HepG2 (cell line): ENCODE results near the gene MRPL50. TPM values are rescaled to one million over a fixed set of nuclear protein-coding genes. Genes with fewer than 3 reads are reported as not detected.

ENCODE experiments used
- FOXP1 ChIP-seq, 2 experiments: fragments of 450-650 bp in 1 of 2; IDR thresholded peaks; 2 replicates each; pipeline ENCODE4 v1.6.1; 2017 to 2018; ENCODE audit warnings: antibody characterized with exemption in 1 of 2
- KIAA2018 ChIP-seq: sonication (generic); formaldehyde crosslinking; IDR thresholded peaks from 2 replicates; pipeline ENCODE4 v1.5.0; 2020; ENCODE audit warnings: mild to moderate bottlenecking, missing genetic modification reagents, borderline replicate concordance
- NFRKB ChIP-seq: fragments of 450-650 bp; IDR thresholded peaks from 2 replicates; pipeline ENCODE4 v1.6.1; 2017
- PPARG ChIP-seq: conservative IDR thresholded peaks from 2 replicates; pipeline ENCODE4 v1.6.1; 2016; ENCODE audit warnings: missing biosample characterization, missing genetic modification reagents
- REPIN1 ChIP-seq: sonication (generic); formaldehyde crosslinking; IDR thresholded peaks from 2 replicates; pipeline ENCODE4 v1.8.0; 2022; ENCODE audit warnings: missing genetic modification reagents, low read depth, mild to moderate bottlenecking, borderline replicate concordance
- SP4 ChIP-seq: sonication (generic); formaldehyde crosslinking; IDR thresholded peaks from 2 replicates; pipeline ENCODE4 v1.8.1; 2023; ENCODE audit warnings: mild to moderate bottlenecking, missing genetic modification reagents
- TFE3 ChIP-seq: IDR thresholded peaks from 2 replicates; pipeline ENCODE4 v1.6.1; 2016
- TIGD3 ChIP-seq: sonication (generic); formaldehyde crosslinking; IDR thresholded peaks from 2 replicates; pipeline ENCODE4 v1.5.1; 2020; ENCODE audit warnings: mild to moderate bottlenecking, missing genetic modification reagents, borderline replicate concordance
- ZNF121 ChIP-seq: sonication (generic); formaldehyde crosslinking; IDR thresholded peaks from 2 replicates; pipeline ENCODE4 v1.5.0; 2020; ENCODE audit warnings: mild to moderate bottlenecking, missing genetic modification reagents
- ZNF468 ChIP-seq: sonication (generic); formaldehyde crosslinking; IDR thresholded peaks from 2 replicates; pipeline ENCODE4 v1.8.0; 2022; ENCODE audit warnings: mild to moderate bottlenecking, moderate library complexity, missing genetic modification reagents
- ZNF572 ChIP-seq: sonication (generic); formaldehyde crosslinking; IDR thresholded peaks from 2 replicates; pipeline ENCODE4 v1.5.1; 2020; ENCODE audit warnings: mild to moderate bottlenecking, missing genetic modification reagents
- ZNF770 ChIP-seq: sonication (generic); formaldehyde crosslinking; IDR thresholded peaks from 2 replicates; pipeline ENCODE4 v1.5.0; 2020; ENCODE audit warnings: mild to moderate bottlenecking, missing genetic modification reagents
- polyA plus RNA-seq, 8 experiments: library from polyadenylated mRNA; depleted of rRNA in 3 of 8; stranded (reverse) in 7 of 8; unstranded in 1 of 8; fragments of >200 nt; fragmentation: Illumina TruSeq in 4 of 8; extraction: Trizol in 4 of 8; gene quantifications; 2 replicates each; pipeline versions ENCODE4 v1.2.1 to v1.2.3, GENCODE V29; 2011 to 2016; ENCODE audit warnings: low read depth in 4 of 8, missing spikeins in 1 of 8, mixed read lengths in 1 of 8; ENCODE audit not compliant: insufficient read depth in 1 of 8
- total RNA-seq, 5 experiments: library from RNA; depleted of rRNA; stranded (reverse); fragments of >200 nt; fragmentation: Illumina TruSeq; extraction: Trizol; gene quantifications; 2 replicates each; pipeline ENCODE4 v1.2.3, GENCODE V29; 2016; ENCODE audit warnings: low read depth in 1 of 5
- TF ChIP-seq, protein P1 (sequence below): IDR thresholded peaks from 2 replicates; pipeline ENCODE4 v1.6.1; 2016; ENCODE audit warnings: low read depth, control low read depth

Gene MRPL50
- total and polyA plus RNA-seq, 2 of the 13 experiments (the other 11 are each of a cell fraction or from before 2014, with no cell fraction given): 37.1 to 70.0 TPM

GRCh38 chr9:101398068-101398929, at the start of gene MRPL50, which contains the start of gene ZNF189 (continued):
- TF ChIP-seq KIAA2018 (CRISPR knock-in tag) (no peak), TIGD3 (CRISPR knock-in tag) (no peak), ZNF121 (CRISPR knock-in tag) (no peak), REPIN1 (peak; percentile 87), ZNF468 (CRISPR knock-in tag) (no peak), PPARG (CRISPR knock-in tag) (peak; percentile 70), NFRKB (peak; percentile 84; the same call in 1 of the 2 replicates), TFE3 (peak; percentile 66), FOXP1 (IDR thresholded peaks at IDR 0.05) (no peak), FOXP1 (CRISPR knock-in tag; IDR thresholded peaks at IDR 0.05) (no peak), ZNF770 (peak; percentile 39; the same call in 1 of the 2 replicates), SP4 (CRISPR knock-in tag) (peak; percentile 68; the same call in 1 of the 2 replicates), ZNF572 (CRISPR knock-in tag) (no peak)
- TF ChIP-seq, protein P1, sequence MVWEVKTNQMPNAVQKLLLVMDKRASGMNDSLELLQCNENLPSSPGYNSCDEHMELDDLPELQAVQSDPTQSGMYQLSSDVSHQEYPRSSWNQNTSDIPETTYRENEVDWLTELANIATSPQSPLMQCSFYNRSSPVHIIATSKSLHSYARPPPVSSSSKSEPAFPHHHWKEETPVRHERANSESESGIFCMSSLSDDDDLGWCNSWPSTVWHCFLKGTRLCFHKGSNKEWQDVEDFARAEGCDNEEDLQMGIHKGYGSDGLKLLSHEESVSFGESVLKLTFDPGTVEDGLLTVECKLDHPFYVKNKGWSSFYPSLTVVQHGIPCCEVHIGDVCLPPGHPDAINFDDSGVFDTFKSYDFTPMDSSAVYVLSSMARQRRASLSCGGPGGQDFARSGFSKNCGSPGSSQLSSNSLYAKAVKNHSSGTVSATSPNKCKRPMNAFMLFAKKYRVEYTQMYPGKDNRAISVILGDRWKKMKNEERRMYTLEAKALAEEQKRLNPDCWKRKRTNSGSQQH (CRISPR knock-in tag): peak; percentile 92
